ENCODE data around the gene PPIG.
A peak's percentile ranks its signal among the peaks of the same experiment; 100 is the strongest.

PPIG gene

DNA sequence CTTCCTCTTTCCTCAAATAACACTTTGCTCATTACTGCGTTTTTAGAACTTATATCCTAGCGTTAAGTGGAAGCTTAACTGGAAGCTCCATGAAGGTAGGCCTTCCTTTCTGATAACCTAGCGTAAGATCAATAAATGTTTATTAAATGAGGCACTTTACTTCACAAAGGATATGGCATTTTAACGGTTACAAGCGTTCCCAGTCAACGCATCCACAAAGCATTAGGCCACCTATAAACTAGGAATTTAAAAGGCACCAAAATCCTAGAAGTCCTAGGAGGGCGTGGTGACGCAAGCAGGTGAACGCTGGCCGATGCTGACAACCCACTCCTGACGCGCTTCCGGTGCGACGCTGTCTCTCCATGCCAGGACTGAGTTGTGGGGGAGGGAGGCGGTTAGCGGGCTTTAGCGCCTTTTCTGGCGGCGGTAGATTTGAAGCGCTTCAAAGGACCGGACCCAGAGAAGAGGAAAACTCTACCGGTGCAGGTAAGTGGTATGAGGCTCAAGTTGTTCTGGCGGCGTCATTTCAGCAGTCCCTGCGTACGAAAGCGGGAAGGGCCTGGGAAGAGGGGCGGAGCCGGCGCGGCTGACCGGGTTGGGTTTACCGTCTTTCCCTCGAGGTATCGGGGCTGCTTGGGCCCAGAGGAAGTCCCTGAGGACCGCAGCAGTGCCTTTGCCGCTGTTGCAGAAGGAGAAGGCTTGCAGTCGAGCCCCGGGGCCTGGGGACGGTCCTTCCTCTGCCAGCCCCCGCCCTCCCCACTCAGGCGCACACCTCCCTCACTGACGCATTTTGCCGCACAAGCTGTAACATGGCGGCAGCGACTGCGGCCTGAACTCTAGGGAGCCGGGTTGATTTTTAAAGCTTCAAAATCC lies at the start of gene PPIG (continued):
- TF ChIP-seq, protein P1, sequence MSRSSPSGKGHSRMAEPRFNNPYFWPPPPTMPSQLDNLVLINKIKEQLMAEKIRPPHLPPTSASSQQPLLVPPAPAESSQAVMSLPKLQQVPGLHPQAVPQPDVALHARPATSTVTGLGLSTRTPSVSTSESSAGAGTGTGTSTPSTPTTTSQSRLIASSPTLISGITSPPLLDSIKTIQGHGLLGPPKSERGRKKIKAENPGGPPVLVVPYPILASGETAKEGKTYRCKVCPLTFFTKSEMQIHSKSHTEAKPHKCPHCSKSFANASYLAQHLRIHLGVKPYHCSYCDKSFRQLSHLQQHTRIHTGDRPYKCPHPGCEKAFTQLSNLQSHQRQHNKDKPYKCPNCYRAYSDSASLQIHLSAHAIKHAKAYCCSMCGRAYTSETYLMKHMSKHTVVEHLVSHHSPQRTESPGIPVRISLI (tag by site-specific recombination; IDR thresholded peaks at IDR 0.05) = no peak
- TF ChIP-seq ZNF510 (tag by site-specific recombination; IDR thresholded peaks at IDR 0.05; ENCODE audit: insufficient replicate concordance) (no peak), ZNF843 (tag by site-specific recombination; IDR thresholded peaks at IDR 0.05) (peak; percentile 25; the same call in 1 of the 2 replicates), ZNF24 (tag by site-specific recombination; IDR thresholded peaks at IDR 0.05) (peak; percentile 53; the same call in 1 of the 2 replicates), ZBTB49 (tag by site-specific recombination; IDR thresholded peaks at IDR 0.05; ENCODE audit: low read depth) (no peak), ZNF529 (tag by site-specific recombination; IDR thresholded peaks at IDR 0.05; ENCODE audit: insufficient replicate concordance) (no peak), HOXC10 (CRISPR knock-in tag; IDR thresholded peaks at IDR 0.05) (peak; percentile 12; the same call in 1 of the 2 replicates), ZFP41 (tag by site-specific recombination; IDR thresholded peaks at IDR 0.05; ENCODE audit: borderline replicate concordance) (no peak), ZNF488 (tag by site-specific recombination; IDR thresholded peaks at IDR 0.05) (no peak), ZNF148 (tag by site-specific recombination; IDR thresholded peaks at IDR 0.05; ENCODE audit: borderline replicate concordance) (no peak), ZNF571 (tag by site-specific recombination; IDR thresholded peaks at IDR 0.05) (no peak), MYNN (tag by site-specific recombination; IDR thresholded peaks at IDR 0.05; ENCODE audit: borderline replicate concordance) (no peak), ZNF548 (tag by site-specific recombination; IDR thresholded peaks at IDR 0.05) (no peak), ZBTB11 (tag by site-specific recombination; conservative IDR thresholded peaks at IDR 0.05; ENCODE audit: low read depth) (peak; percentile 58; the same call in 1 of the 2 replicates), ZNF677 (tag by site-specific recombination; IDR thresholded peaks at IDR 0.05) (no peak), ZNF416 (tag by site-specific recombination; IDR thresholded peaks at IDR 0.05) (no peak), ZFP69B (tag by site-specific recombination; IDR thresholded peaks at IDR 0.05) (peak; percentile 43; the same call in 1 of the 2 replicates), ZNF350 (tag by site-specific recombination; IDR thresholded peaks at IDR 0.05) (no peak), ZNF776 (tag by site-specific recombination; IDR thresholded peaks at IDR 0.05; ENCODE audit: borderline replicate concordance) (no peak), ZNF768 (tag by site-specific recombination; IDR thresholded peaks at IDR 0.05) (no peak), ZNF394 (tag by site-specific recombination; IDR thresholded peaks at IDR 0.05; ENCODE audit: borderline replicate concordance) (peak; percentile 30; the same call in 1 of the 2 replicates), ZNF555 (tag by site-specific recombination; conservative IDR thresholded peaks at IDR 0.05) (no peak)
- TF ChIP-seq, protein P2, sequence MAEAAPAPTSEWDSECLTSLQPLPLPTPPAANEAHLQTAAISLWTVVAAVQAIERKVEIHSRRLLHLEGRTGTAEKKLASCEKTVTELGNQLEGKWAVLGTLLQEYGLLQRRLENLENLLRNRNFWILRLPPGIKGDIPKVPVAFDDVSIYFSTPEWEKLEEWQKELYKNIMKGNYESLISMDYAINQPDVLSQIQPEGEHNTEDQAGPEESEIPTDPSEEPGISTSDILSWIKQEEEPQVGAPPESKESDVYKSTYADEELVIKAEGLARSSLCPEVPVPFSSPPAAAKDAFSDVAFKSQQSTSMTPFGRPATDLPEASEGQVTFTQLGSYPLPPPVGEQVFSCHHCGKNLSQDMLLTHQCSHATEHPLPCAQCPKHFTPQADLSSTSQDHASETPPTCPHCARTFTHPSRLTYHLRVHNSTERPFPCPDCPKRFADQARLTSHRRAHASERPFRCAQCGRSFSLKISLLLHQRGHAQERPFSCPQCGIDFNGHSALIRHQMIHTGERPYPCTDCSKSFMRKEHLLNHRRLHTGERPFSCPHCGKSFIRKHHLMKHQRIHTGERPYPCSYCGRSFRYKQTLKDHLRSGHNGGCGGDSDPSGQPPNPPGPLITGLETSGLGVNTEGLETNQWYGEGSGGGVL (tag by site-specific recombination; IDR thresholded peaks at IDR 0.05) = no peak
- TF ChIP-seq, protein P3, sequence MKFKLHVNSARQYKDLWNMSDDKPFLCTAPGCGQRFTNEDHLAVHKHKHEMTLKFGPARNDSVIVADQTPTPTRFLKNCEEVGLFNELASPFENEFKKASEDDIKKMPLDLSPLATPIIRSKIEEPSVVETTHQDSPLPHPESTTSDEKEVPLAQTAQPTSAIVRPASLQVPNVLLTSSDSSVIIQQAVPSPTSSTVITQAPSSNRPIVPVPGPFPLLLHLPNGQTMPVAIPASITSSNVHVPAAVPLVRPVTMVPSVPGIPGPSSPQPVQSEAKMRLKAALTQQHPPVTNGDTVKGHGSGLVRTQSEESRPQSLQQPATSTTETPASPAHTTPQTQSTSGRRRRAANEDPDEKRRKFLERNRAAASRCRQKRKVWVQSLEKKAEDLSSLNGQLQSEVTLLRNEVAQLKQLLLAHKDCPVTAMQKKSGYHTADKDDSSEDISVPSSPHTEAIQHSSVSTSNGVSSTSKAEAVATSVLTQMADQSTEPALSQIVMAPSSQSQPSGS (tag by site-specific recombination; IDR thresholded peaks at IDR 0.05; ENCODE audit: low read depth) = 0 out of 2 replicates have a peak, but pooled peaks have one; percentile 49

All from HEK293 (cell line).